OCI-LY3 (cell line): ENCODE data around the gene SPDL1.

Experiments
- EZH2phosphoT487 ChIP-seq: fragments of 200-600 bp; shearing (Covaris generic); IDR thresholded peaks from 2 replicates; pipeline ENCODE4 v1.6.1; 2018; ENCODE audit warnings: antibody characterized with exemption, mixed run types, low read depth
- TF ChIP-seq, protein P1 (sequence below): fragments of 200-600, 300-600 bp; sonication (generic); IDR thresholded peaks from 2 replicates; pipeline ENCODE4 v1.5.1; 2014; ENCODE audit warnings: antibody characterized with exemption, low read length, low read depth

DNA sequence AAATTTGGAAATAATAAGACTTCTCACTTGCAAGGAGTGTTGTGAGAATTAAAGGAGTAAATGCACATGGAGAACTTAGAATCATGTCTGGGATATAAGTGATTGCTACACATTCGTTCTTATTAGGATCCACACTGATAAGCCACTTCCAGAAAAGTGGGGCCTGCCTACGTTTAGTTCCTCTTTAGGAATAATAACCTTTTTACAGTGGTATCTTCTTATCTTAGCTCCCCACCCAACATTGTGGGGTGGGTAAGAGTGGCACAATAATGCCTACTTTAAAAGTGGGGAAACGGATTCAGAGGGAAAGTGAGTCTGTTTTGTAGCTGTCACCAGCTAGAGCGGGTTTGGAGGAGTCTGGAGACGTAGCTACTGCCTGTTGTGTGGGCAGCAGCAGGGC lies 69.5 kb downstream of the SPDL1 start:
- TF ChIP-seq, protein P1, sequence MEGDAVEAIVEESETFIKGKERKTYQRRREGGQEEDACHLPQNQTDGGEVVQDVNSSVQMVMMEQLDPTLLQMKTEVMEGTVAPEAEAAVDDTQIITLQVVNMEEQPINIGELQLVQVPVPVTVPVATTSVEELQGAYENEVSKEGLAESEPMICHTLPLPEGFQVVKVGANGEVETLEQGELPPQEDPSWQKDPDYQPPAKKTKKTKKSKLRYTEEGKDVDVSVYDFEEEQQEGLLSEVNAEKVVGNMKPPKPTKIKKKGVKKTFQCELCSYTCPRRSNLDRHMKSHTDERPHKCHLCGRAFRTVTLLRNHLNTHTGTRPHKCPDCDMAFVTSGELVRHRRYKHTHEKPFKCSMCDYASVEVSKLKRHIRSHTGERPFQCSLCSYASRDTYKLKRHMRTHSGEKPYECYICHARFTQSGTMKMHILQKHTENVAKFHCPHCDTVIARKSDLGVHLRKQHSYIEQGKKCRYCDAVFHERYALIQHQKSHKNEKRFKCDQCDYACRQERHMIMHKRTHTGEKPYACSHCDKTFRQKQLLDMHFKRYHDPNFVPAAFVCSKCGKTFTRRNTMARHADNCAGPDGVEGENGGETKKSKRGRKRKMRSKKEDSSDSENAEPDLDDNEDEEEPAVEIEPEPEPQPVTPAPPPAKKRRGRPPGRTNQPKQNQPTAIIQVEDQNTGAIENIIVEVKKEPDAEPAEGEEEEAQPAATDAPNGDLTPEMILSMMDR = no peak
- TF ChIP-seq EZH2phosphoT487 = no peak
